RWPE1 (cell line): ENCODE results near the gene TNFRSF25.
A peak's percentile ranks its signal among the peaks of the same experiment; 100 is the strongest.

Source experiments
- CTCF ChIA-PET: fragments of 350-600 bp; sonication (Branson Sonifier 250); formaldehyde crosslinking; extraction: SDS; loops from one replicate; lab custom pipeline; 2021; lab: Yijun Ruan, JAX
- POLR2A ChIA-PET: fragments of 400-600 bp; formaldehyde crosslinking; extraction: SDS; loops from one replicate; lab custom pipeline; 2020; ENCODE audit warnings: antibody characterized with exemption; ENCODE audit not compliant: low non-redundant PET; lab: Yijun Ruan, JAX
- DNase-seq: peaks from one replicate; pipeline ENCODE4 v3.0.0; 2012; ENCODE audit warnings: low spot score
- H3K27ac ChIP-seq: fragments of 450-650 bp; 2 replicates; pipeline ENCODE4 v1.5.1; 2017
- TF ChIP-seq, protein P1 (sequence below): fragments of 450-650 bp; conservative IDR thresholded peaks from 2 replicates; pipeline ENCODE4 v1.5.1; 2017; ENCODE audit warnings: low read depth, mild to moderate bottlenecking

TNFRSF25 gene

DNA sequence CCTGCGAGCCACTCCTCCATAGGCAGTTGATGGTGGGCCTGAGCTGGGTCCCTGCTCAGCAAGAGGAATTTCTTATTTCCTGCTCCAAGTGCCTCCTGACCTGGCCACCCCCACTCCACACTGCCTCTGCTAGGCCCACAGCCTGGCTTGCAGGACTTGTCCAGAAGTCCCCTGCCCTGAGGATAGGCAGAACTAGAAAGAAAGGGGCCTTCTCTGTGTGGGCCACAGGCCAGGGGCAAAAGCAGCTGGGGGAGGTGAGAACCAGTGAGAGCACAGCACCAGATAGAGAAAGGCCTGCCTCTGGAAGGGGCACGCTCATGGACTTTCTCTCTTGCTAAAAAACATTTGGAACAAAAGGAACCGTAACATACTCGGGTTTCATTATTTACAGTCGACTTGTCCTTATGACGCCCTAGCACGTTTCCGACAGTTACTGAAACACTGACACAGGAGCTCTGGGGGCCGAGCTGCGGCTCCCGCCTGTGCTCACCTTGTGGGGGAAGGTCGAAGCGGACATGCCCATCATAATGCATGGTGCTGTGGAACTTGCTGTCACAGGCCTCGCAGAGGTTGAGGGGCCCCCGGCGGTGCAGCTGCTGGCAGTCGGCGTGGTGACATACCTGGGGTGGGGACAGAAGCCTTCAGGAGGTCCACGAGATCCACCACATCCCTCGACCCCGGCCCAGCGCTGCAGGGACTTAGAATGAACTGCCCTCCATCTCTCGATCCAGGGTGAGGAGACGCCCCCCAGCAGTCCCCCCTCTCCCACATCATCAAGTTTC lies 11.3 kb upstream of the TNFRSF25 start:
- CTCF ChIA-PET, result interaction anchor here (0.6 to 1.3 kb wide), 4 partner anchors 17 to 288 kb away, joined by 3 to 8 read pairs (median 6); no protein-coding TSS in a partner anchor
- TF ChIP-seq, protein P1, sequence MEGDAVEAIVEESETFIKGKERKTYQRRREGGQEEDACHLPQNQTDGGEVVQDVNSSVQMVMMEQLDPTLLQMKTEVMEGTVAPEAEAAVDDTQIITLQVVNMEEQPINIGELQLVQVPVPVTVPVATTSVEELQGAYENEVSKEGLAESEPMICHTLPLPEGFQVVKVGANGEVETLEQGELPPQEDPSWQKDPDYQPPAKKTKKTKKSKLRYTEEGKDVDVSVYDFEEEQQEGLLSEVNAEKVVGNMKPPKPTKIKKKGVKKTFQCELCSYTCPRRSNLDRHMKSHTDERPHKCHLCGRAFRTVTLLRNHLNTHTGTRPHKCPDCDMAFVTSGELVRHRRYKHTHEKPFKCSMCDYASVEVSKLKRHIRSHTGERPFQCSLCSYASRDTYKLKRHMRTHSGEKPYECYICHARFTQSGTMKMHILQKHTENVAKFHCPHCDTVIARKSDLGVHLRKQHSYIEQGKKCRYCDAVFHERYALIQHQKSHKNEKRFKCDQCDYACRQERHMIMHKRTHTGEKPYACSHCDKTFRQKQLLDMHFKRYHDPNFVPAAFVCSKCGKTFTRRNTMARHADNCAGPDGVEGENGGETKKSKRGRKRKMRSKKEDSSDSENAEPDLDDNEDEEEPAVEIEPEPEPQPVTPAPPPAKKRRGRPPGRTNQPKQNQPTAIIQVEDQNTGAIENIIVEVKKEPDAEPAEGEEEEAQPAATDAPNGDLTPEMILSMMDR, result no peak
- POLR2A ChIA-PET, result interaction anchor here (0.6 kb wide), 1 partner anchor 76 kb away, joined by 7 read pairs; no protein-coding TSS in a partner anchor
- DNase-seq, result no peak
- peak overlapping the region; percentile 79 for H3K27ac ChIP-seq

DNA sequence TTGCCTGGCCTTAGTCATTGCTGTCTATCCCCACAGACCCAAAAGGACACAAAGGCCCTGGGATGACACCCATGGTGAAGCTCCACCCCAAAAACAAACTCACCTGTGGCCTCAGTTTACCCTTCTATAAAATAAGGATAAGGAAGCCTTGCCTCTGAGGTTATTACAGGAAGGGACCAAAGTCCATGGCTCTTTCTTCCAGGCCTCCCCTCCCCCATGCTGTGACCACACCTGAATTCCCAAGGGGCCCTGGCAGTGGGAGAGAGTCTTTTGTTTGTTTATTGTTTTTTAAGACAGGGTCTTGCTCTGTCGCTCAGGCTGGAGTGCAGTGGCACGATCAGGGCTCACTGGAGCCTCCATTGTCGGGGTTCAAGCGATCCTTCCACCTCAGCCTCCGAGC lies 10.5 kb upstream of the TNFRSF25 start:
- H3K27ac ChIP-seq, result peak overlapping the region; percentile 79
- ChIA-PET CTCF (interaction anchor here (1.0 to 1.3 kb wide), 3 partner anchors 39 to 53 kb away, joined by 3 read pairs; no protein-coding TSS in a partner anchor), POLR2A (no interaction called here)
- DNase-seq, result no peak
- TF ChIP-seq, protein P1, result no peak

DNA sequence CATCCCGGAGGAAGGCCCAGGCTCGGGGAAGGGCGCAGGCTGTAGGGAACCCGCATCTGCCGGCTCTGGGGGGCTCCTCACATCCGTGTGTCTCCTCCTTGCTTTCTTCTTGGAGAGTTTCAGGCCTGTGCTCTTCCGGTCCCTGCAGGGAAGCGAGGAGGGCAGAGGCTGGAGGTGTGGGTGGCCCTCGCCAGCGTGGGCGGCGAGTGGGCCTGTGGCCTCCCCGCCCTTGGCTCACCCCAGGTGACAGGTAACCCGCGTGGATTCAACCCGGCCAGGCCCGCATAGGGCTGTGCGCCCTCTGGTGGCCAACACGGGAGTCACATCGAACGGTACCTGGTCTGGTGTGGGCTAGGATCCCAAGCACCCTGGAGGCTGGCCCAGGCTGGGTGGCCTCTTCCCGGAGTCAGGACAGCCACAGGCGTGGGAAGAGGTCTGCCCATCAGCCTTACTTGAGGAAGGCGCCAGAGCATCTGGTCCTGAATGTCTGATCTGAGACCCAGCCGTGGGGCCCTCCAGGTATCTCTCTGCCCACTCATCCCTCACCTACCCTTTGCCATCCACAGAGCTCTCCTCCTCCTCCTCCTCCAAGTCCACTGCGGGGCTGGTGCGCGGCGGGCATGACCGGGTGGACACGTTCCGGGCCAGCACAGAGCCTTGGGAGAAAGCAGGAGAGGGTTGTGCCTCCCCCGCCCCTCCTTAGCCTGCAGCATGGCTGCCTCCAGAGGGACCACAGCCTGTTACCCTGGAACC lies 9.6 kb upstream of the TNFRSF25 start:
- ChIA-PET POLR2A (no interaction called here), CTCF (interaction anchor here (0.6 to 1.3 kb wide), 10 partner anchors 9 to 1475 kb away, joined by 3 to 5 read pairs (median 3); no protein-coding TSS in a partner anchor)
- TF ChIP-seq, protein P1, result peak; percentile 96
- H3K27ac ChIP-seq, result peak overlapping the region; percentile 79
- DNase-seq, result peak; percentile 74

DNA sequence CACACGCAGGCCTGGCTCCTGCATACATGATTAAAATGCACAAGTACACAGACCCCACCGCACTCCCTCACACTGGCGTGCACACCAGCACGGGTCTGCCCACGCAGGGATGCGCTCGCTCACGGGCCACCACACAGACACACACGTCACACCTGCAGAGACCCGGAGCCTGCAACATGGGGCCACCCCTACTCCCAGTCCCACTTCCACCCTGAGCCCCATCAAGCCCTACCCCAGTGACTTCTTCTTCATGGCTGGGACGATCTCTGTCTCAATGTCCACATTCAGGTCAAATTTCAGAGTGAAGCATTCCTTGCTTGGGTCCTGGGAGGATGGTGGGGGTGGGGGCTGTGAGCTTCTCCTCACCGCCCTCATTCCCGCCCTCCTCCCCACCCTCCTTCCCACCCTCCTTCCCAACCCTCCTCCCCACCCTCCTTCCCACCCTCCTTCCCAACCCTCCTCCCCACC lies 8.9 kb upstream of the TNFRSF25 start:
- DNase-seq, result no peak
- ChIA-PET CTCF (interaction anchor here (1.1 kb wide), 1 partner anchor 51 kb away, joined by 3 read pairs; no protein-coding TSS in a partner anchor), POLR2A (no interaction called here)
- TF ChIP-seq, protein P1, result no peak
- peak overlapping the region; percentile 79; the same call in 1 of the 2 replicates for H3K27ac ChIP-seq

DNA sequence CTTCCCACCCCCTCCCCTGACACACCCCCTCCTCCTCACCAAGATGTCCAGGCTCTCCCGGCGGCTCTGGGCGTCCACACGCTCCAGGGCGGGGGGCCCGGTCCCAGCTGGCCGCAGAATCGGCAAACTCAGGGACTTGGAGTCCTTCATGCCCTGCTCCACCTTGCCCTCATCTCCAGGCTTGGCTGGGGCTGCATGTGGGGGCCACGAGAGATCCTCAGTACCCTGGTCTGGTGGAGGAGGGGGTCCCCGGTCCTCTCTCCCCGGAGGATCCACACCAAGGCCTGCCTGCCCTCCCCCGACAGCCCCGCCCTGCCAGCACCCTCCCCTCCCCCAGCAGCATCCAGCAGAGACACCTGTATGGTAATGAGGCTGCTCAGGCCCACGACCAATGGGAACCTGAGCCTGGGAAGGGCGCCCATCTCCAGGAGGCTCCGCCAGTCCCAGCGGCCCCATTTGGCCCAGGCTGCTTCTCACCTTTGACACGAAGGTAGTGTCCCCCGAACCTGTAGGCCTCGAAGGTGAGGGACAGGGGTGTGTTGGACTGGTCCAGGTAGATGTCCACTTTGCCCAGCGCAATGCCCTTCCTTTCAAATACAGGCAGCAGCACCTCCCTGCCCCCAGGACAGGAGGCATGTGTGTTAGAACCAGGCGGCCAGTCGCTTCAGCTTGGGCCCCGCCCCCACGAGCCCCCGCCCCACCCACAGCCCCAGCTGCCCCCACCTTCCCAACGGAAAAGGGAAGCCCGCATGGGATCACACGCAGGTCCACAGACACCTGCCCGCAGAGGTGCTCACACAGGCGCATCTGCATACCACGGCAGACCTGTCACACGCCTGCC lies 8.2 kb upstream of the TNFRSF25 start:
- POLR2A ChIA-PET, result no interaction called here
- CTCF ChIA-PET, result interaction anchor here (0.6 to 1.1 kb wide), 2 partner anchors 51 to 308 kb away, joined by 3 read pairs; no protein-coding TSS in a partner anchor
- peak overlapping the region; percentile 79 for H3K27ac ChIP-seq
- DNase-seq, result no peak
- TF ChIP-seq, protein P1, result no peak
